IPS DF 4.7 (cell line): ENCODE measurements around the gene EPHA4.

Experiments
- DNase-seq: peaks from one replicate; pipeline ENCODE4 v3.0.0-alpha.2; 2013; ENCODE audit warnings: low spot score; ENCODE audit errors: extremely low read depth

The EPHA4 gene

GRCh38 chr2:221444106-221444505 lies 128.0 kb downstream of the EPHA4 start:
- no peak for DNase-seq

- DNase-seq, result no peak
Observed at GRCh38 chr2:221443645-221444044, 128.5 kb downstream of the EPHA4 start.

- DNase-seq, result no peak
Observed at GRCh38 chr2:221442128-221442527, 130.0 kb downstream of the EPHA4 start.

- no peak for DNase-seq
Observed at GRCh38 chr2:221439761-221440479, 132.2 kb downstream of the EPHA4 start.

- DNase-seq, result no peak
Observed at GRCh38 chr2:221437056-221437455, 135.0 kb downstream of the EPHA4 start.

GRCh38 chr2:221435171-221435570 lies 136.9 kb downstream of the EPHA4 start:
- no peak for DNase-seq

- no peak for DNase-seq
Observed at GRCh38 chr2:221434142-221434541, 138.0 kb downstream of the EPHA4 start.

- no peak for DNase-seq
Observed at GRCh38 chr2:221431477-221431876, 140.6 kb downstream of the EPHA4 start.

- no peak for DNase-seq
Observed at GRCh38 chr2:221429741-221430491, 142.2 kb downstream of the EPHA4 start.

GRCh38 chr2:221428896-221429295 lies 143.2 kb downstream of the EPHA4 start:
- no peak for DNase-seq

GRCh38 chr2:221426929-221427328 lies 145.2 kb downstream of the EPHA4 start:
- no peak for DNase-seq

GRCh38 chr2:221425891-221426290 lies 146.2 kb downstream of the EPHA4 start:
- no peak for DNase-seq

- no peak for DNase-seq
Observed at GRCh38 chr2:221425353-221425752, 146.8 kb downstream of the EPHA4 start.

- DNase-seq, result no peak
Observed at GRCh38 chr2:221423210-221423804, 148.8 kb downstream of the EPHA4 start.

- DNase-seq, result no peak
Observed at GRCh38 chr2:221422516-221423209, 149.4 kb downstream of the EPHA4 start.

GRCh38 chr2:221420245-221420644 lies 151.9 kb downstream of the EPHA4 start:
- DNase-seq, result no peak

- DNase-seq, result no peak
Observed at GRCh38 chr2:221415789-221416188, 156.3 kb downstream of the EPHA4 start.

- DNase-seq, result no peak
Observed at GRCh38 chr2:221412978-221413377, 159.1 kb downstream of the EPHA4 start.

- DNase-seq, result no peak
Observed at GRCh38 chr2:221410487-221410886, 161.6 kb downstream of the EPHA4 start.

GRCh38 chr2:221407765-221408164 lies 164.3 kb downstream of the EPHA4 start:
- DNase-seq, result no peak

- DNase-seq, result no peak
Observed at GRCh38 chr2:221405521-221405920, 166.6 kb downstream of the EPHA4 start.

GRCh38 chr2:221402072-221402471 lies 170.0 kb downstream of the EPHA4 start:
- no peak for DNase-seq
